GM19395 (cell line): Measurements from ENCODE around the gene TRAF6.
"Not testable (repeated sequence)": the region's sequence is repeated elsewhere in the genome, so short reads cannot be mapped to it uniquely, and the experiment has no call there.

Source experiments
- ATAC-seq: cut with Tn5 transposase; IDR thresholded peaks from one replicate; pipeline ENCODE4 v1.9.1; 2021; ENCODE audit warnings: mild to moderate bottlenecking, moderate library complexity; ENCODE audit not compliant: unreplicated experiment

The TRAF6 gene

GRCh38 chr11:36493332-36493731 lies 16.7 kb downstream of the TRAF6 start:
- no peak for ATAC-seq

DNA sequence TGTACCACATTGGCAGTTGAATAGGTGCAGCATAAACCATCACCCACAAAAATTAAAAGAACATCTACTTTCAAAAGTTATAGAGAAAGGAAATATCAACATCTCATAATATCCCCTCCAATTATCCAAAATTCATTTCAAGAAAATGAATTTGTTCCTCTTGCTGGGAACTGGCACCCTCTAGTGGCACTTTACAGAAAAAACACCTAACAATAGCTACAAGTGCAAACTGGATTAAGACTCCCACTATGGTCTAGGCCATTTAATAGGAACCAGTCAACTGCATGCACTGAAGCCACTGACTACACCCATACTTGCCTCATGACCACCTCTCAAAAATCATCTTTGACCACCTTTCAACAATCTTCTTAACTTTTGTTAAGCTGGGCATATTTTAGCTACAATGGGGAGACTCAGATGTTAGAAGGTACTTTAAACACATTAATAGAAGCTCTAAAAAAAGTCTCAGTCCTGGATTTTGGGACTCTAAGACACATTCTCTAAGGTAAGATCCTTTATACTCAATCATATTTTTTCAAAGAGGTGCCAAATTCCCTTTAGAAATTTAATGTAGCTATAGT lies 17.3 kb downstream of the TRAF6 start:
- peak; percentile 72 for ATAC-seq

DNA sequence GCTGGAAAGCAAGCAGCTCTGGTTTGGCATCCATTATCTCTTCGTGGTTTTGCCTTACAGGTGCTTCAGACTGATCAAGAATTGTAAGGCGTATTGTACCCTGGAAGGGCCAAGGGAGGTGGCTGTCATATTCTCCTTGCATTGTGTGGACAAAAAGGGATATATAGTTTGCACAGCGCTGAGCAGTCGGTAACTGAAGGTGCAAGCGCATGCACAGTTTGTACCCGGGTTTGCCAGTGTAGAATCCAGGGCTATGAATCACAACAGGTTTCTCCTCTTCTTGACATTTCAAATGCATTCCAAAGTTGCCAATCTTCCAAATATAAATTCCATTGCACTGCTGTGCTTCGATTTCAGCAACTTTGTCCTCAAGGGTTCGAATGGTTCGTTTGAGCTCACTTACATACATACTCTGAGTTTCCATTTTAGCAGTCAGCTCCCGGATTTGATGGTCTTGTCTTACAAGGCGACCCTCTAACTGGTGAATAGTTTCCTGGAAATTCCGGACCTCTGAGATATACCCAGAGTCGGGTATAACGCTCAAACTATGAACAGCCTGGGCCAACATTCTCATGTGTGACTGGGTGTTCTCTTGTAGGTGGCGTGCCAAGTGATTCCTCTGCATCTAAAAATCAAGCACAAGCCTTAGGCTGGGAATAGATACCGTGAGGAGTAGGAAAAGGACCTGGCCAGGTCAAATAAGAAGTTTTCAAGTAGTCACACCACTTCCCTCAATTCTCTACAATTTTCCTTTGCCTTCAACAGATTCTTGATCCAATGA lies 19.9 kb downstream of the TRAF6 start:
- no peak for ATAC-seq

DNA sequence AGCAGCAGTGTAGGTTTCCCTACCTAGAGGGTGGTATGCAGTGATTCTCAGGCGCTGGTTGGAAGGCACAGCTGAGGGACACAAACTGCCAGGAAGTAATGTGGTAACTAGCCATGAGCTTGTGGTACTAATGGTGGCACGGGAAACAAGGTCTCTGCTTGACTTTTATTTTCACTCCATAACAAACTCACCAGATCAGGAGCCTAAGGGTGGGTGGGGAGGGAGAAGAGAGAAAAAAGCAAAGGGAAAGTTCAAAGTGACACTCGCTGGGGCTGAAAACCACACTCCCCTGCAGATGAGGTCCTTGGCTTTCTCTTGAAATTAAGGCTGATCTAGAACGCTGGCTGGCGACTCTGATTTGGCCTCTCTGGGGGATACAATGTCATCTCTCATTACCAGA lies 22.0 kb downstream of the TRAF6 start:
- ATAC-seq = peak; percentile 60

GRCh38 chr11:36487619-36488018 lies 22.5 kb downstream of the TRAF6 start:
- no peak for ATAC-seq

DNA sequence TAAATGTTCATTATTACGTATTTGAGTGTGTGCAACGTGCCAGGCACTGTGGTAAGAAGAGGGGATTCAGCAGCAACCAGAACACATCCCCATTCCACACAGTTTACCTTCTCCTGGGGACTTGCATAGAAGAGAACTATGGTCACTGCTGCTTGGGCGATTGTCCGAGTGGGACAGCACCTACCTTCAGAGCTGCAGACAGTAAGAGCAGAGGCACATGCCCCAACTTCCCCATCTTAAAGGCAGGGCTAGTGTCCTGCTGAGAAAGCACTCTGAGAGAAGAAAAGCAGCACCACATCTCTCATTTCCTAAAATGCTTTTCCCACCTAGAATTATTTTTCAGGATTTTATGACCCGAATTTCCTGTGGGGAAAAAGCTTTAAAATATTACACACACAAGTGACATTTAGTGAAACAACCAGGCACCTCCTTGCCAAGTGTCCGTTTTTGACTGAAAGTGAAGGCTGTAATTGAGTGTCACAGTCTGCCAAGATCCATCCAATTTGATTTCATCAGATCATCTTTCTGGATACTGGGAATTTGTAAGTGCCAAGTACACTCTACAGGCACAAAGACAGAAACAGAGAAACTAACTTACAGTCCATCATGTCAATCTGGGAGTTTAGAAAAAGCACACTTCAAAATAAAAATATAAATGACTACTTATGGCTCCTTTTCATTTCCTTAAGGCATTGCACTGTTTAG lies 24.6 kb downstream of the TRAF6 start:
- ATAC-seq = no peak

GRCh38 chr11:36483042-36483441 lies 27.0 kb downstream of the TRAF6 start:
- not testable (repeated sequence) for ATAC-seq

GRCh38 chr11:36480833-36481232 lies 29.2 kb downstream of the TRAF6 start:
- no peak for ATAC-seq

- no peak for ATAC-seq
Measured at GRCh38 chr11:36478700-36479329, 31.3 kb downstream of the TRAF6 start.

DNA sequence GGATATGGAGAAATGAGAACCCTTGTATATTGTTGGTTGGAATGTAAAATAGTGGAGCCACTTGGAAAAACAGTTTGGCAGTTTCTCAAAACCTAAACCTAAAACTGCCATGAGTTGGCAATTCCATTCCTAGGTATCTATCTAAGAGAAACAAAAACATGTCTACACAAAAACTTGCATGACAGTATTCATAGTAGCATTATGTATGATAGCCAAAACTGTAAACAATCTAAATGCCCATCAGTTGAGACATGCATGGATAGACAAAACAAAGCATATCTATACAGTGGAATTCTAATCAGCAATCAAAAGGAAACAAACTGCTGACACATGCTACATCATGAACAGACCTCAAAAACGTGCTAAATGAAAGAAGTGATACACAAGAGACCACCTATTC lies 34.9 kb downstream of the TRAF6 start:
- no peak for ATAC-seq

- no peak for ATAC-seq
Measured at GRCh38 chr11:36471577-36471976, 38.5 kb downstream of the TRAF6 start.

DNA sequence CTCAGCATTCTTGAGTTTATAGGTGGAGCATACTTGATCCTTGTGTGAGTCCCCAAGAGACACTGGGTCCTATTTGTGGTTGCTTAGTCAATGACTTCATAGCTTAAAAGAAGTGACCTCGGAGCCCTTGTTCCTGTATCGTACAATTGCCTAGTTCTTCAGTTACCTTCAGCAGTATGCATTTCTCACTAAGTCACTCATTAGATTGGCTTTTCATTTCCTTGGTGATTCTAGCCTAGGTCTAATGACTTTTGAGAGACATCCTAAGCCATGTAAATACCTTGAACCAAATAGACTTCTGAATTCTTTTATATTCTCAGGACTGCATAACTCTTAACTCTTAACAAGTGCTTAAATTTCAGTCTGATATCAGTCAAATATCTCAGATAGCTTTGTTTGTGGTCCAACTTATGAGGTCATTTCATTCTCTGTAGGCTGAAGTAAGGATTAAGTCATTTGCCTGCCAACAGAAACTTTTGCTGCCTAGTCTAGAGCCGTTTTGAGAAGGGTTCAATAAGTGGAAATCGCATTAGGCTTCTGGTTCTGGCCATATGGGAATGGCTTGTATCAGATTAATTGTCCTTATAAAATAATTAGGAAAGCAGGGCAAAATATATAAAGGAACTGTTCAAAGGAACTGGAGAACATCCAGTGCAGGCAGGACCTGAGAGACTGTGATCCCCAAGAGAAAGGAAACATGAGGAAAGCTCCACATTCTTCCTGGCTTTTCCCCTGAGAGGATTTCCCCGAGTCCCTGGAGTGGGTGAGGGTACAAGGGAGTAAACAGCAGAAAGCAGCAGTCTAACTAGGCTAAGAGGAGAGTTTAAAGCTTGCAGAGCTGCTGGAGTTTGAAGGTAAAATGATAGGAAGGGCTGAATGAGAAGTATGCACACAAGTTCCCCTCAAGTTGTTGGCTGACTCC lies 39.9 kb downstream of the TRAF6 start:
- no peak for ATAC-seq

DNA sequence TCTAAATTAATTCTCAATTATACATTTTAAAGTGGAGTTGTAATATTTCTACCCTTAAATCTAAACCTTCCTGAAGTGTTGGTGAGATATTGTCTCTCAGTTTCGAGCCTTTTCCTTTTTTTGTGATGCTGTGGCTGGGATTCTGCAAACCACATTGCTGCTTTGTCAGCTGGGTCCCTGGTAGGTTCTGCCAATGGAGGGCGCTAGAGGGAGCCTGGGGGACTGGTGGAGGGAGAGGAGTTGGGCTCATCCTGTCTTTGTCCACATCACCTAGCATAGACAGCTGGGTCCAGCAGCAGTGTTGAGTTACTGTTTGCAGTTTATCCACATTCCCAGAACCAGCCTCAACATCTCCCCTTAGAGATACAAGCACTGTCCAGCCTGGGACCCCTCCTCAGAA lies 41.0 kb downstream of the TRAF6 start:
- ATAC-seq = no peak

GRCh38 chr11:36467916-36468315 lies 42.2 kb downstream of the TRAF6 start:
- ATAC-seq = no peak

DNA sequence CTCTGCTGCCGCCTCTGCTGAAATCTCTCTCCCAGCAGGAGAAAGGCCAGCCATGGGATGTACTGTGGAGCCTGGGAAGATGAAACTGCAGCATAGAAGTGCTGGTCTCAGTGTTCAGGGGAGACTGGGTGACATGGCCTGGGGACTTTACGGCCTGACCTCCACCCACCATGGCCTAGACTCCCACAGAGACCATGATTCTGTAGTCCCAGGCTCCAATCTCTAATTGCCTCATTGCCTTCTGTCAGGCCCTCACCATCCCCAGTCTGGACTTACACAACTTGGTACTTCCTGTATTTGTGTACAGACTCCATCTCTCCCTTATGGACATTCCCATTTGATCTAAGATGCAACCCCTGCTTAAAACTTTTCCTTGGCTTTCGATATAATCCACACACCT lies 43.1 kb downstream of the TRAF6 start:
- no peak for ATAC-seq

- no peak for ATAC-seq
Measured at GRCh38 chr11:36465449-36466163, 44.5 kb downstream of the TRAF6 start.

- ATAC-seq = no peak
Measured at GRCh38 chr11:36464720-36465119, 45.4 kb downstream of the TRAF6 start.

DNA sequence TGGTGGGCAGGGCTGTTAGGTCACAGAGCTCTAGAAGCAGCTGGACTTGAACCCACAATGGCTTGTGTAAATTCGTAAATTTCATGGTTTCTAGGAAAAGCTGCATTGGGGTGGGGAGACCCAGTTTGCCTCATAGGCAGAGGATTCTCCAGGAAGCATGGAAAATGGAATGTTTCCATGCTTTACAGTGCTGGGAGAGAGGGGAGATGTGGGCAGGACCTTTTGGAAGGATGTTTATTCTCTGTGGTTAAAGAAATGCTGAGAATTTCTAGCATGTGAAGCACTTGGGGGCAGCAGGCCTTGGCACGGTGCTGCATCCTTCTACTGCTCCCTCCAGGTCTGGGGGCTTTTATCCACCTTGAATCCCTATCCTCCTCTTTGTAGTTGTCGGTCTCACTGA lies 46.3 kb downstream of the TRAF6 start:
- ATAC-seq = no peak

- no peak for ATAC-seq
Measured at GRCh38 chr11:36462321-36462720, 47.8 kb downstream of the TRAF6 start.

DNA sequence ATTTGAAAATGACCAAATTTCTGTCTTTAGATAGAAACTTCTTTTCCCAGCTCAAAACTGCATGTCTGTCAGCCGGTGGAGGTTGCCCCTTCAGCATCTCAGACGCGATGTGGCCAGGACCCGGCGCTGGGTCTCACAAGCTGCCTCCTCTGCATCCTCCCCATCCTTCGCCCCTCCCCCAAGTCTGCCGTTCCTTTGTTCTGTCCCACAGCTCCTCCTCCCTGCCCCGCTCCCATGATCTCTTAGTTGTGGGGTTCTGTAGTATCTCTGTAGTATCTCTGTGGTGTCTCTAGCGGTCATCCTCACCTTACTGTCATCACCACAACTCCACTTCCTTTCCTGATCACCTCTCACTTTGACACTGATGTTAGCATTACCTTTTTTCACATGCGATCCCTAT lies 49.9 kb downstream of the TRAF6 start:
- ATAC-seq = no peak
